Stimulated activated naive CD8-positive, alpha-beta T cell treated with anti-CD3 and anti-CD28 coated beads, Interleukin-15, amount 100 ng/mL, for 72 hours (primary cell): ENCODE data around the gene RGS7.
"Not testable (repeated sequence)": the region's sequence is repeated elsewhere in the genome, so short reads cannot be mapped to it uniquely, and the experiment has no call there.

Source experiments
- ATAC-seq: fragments of 150-1000 bp; cut with Tn5 transposase; 2 replicates; pipeline ENCODE4 v1.10.0; 2021; ENCODE audit warnings: mild to moderate bottlenecking, moderate library complexity
- DNase-seq, 2 donors: peaks; one replicate each; pipeline ENCODE4 v3.0.0; 2021 to 2022
- H3K27ac Mint-ChIP-seq, 2 donors: one replicate each; pipeline ENCODE4 v1.8.0; 2022; ENCODE audit warnings: mild to moderate bottlenecking in 2 of 2, mixed read lengths in 2 of 2, moderate library complexity in 2 of 2
- H3K27me3 Mint-ChIP-seq: one replicate; pipeline ENCODE4 v1.8.0; 2022; ENCODE audit warnings: mixed read lengths
- H3K4me1 Mint-ChIP-seq: one replicate; pipeline ENCODE4 v1.8.0; 2022; ENCODE audit warnings: mild to moderate bottlenecking, mixed read lengths
- H3K4me3 Mint-ChIP-seq, 2 donors: one replicate each; pipeline ENCODE4 v1.8.0; 2022; ENCODE audit warnings: mild to moderate bottlenecking in 2 of 2, mixed read lengths in 2 of 2, moderate library complexity in 1 of 2
- H3K9me3 Mint-ChIP-seq, 2 donors: one replicate each; pipeline ENCODE4 v1.8.0; 2022; ENCODE audit warnings: mixed read lengths in 2 of 2

The RGS7 gene

GRCh38 chr1:241129207-241129960 lies 227.6 kb downstream of the RGS7 start:
- Mint-ChIP-seq H3K27ac (no peak overlapping the region), H3K4me3 (no peak overlapping the region), H3K9me3 (peaks cover 6 to 10% of the 10 kb centered on the region in 2 donors), H3K27me3 (no peaks in the 10 kb centered on the region), H3K4me1 (no peaks in the 10 kb centered on the region)
- ATAC-seq (no peak), DNase-seq (no peak)

GRCh38 chr1:241125286-241125685 lies 231.7 kb downstream of the RGS7 start:
- DNase-seq (no peak), ATAC-seq (no peak)
- H3K9me3 Mint-ChIP-seq = peaks cover 3 to 4% of the 10 kb centered on the region in 2 donors
- H3K4me1 Mint-ChIP-seq = no peaks in the 10 kb centered on the region
- no peak overlapping the region for H3K4me3 Mint-ChIP-seq
- no peaks in the 10 kb centered on the region for H3K27me3 Mint-ChIP-seq
- H3K27ac Mint-ChIP-seq = no peak overlapping the region

GRCh38 chr1:241118049-241118448 lies 239.0 kb downstream of the RGS7 start:
- ATAC-seq = no peak
- no peak overlapping the region for H3K27ac Mint-ChIP-seq
- no peak overlapping the region for H3K4me3 Mint-ChIP-seq
- no peaks in the 10 kb centered on the region for H3K4me1 Mint-ChIP-seq
- no peaks in the 10 kb centered on the region for H3K27me3 Mint-ChIP-seq
- H3K9me3 Mint-ChIP-seq = peaks cover 5 to 16% of the 10 kb centered on the region in 2 donors
- no peak for DNase-seq

- Mint-ChIP-seq H3K4me3 (no peak overlapping the region), H3K27ac (no peak overlapping the region), H3K9me3 (peaks cover 12 to 16% of the 10 kb centered on the region in 2 donors), H3K4me1 (no peaks in the 10 kb centered on the region), H3K27me3 (no peaks in the 10 kb centered on the region)
- no peak for ATAC-seq
- no peak for DNase-seq
Observed at GRCh38 chr1:241115784-241116183, 241.2 kb downstream of the RGS7 start.

- Mint-ChIP-seq H3K9me3 (peaks cover 8 to 12% of the 10 kb centered on the region in 2 donors), H3K27ac (no peak overlapping the region), H3K27me3 (no peaks in the 10 kb centered on the region), H3K4me1 (no peaks in the 10 kb centered on the region), H3K4me3 (no peak overlapping the region)
- ATAC-seq = no peak
- DNase-seq = no peak
Observed at GRCh38 chr1:241114699-241115233, 242.2 kb downstream of the RGS7 start.

GRCh38 chr1:241113557-241113956 lies 243.4 kb downstream of the RGS7 start:
- Mint-ChIP-seq H3K9me3 (peaks cover 7 to 12% of the 10 kb centered on the region in 2 donors), H3K4me3 (no peak overlapping the region), H3K27ac (no peak overlapping the region), H3K4me1 (no peaks in the 10 kb centered on the region), H3K27me3 (no peaks in the 10 kb centered on the region)
- no peak for ATAC-seq
- DNase-seq = no peak

- H3K27ac Mint-ChIP-seq = no peak overlapping the region
- no peaks in the 10 kb centered on the region for H3K27me3 Mint-ChIP-seq
- DNase-seq = no peak
- ATAC-seq = no peak
- H3K4me3 Mint-ChIP-seq = no peak overlapping the region
- H3K9me3 Mint-ChIP-seq = peaks cover 0 to 6% of the 10 kb centered on the region in 2 donors
- H3K4me1 Mint-ChIP-seq = no peaks in the 10 kb centered on the region
Observed at GRCh38 chr1:241109039-241109438, 248.0 kb downstream of the RGS7 start.

GRCh38 chr1:241105147-241105546 lies 251.9 kb downstream of the RGS7 start:
- Mint-ChIP-seq H3K4me1 (no peaks in the 10 kb centered on the region), H3K27me3 (no peaks in the 10 kb centered on the region), H3K27ac (no peak overlapping the region), H3K4me3 (no peak overlapping the region), H3K9me3 (no peaks in the 10 kb centered on the region)
- no peak for ATAC-seq
- no peak for DNase-seq

- Mint-ChIP-seq H3K4me3 (no peak overlapping the region), H3K27ac (no peak overlapping the region), H3K4me1 (no peaks in the 10 kb centered on the region), H3K9me3 (peaks cover 0 to 5% of the 10 kb centered on the region in 2 donors), H3K27me3 (no peaks in the 10 kb centered on the region)
- ATAC-seq (no peak), DNase-seq (no peak)
Observed at GRCh38 chr1:241102664-241103063, 254.3 kb downstream of the RGS7 start.

- Mint-ChIP-seq H3K9me3 (peaks cover 0 to 7% of the 10 kb centered on the region in 2 donors), H3K4me1 (no peaks in the 10 kb centered on the region), H3K4me3 (no peak overlapping the region), H3K27me3 (no peaks in the 10 kb centered on the region), H3K27ac (no peak overlapping the region)
- no peak for ATAC-seq
- no peak for DNase-seq
Observed at GRCh38 chr1:241101622-241102021, 255.4 kb downstream of the RGS7 start.

GRCh38 chr1:241097479-241097878 lies 259.5 kb downstream of the RGS7 start:
- no peak for ATAC-seq
- DNase-seq = no peak
- Mint-ChIP-seq H3K27ac (no peak overlapping the region), H3K4me3 (no peak overlapping the region), H3K4me1 (no peaks in the 10 kb centered on the region), H3K27me3 (no peaks in the 10 kb centered on the region), H3K9me3 (peaks cover 4 to 7% of the 10 kb centered on the region in 2 donors)

- Mint-ChIP-seq H3K27me3 (no peaks in the 10 kb centered on the region), H3K4me1 (no peaks in the 10 kb centered on the region), H3K4me3 (no peak overlapping the region), H3K27ac (no peak overlapping the region), H3K9me3 (peaks cover 4 to 7% of the 10 kb centered on the region in 2 donors)
- ATAC-seq = no peak
- no peak for DNase-seq
Observed at GRCh38 chr1:241096982-241097381, 260.0 kb downstream of the RGS7 start.

GRCh38 chr1:241095847-241096246 lies 261.2 kb downstream of the RGS7 start:
- H3K4me3 Mint-ChIP-seq = no peak overlapping the region
- H3K27ac Mint-ChIP-seq = no peak overlapping the region
- H3K9me3 Mint-ChIP-seq = peaks cover 4 to 7% of the 10 kb centered on the region in 2 donors
- no peaks in the 10 kb centered on the region for H3K27me3 Mint-ChIP-seq
- DNase-seq (no peak), ATAC-seq (no peak)
- H3K4me1 Mint-ChIP-seq = no peaks in the 10 kb centered on the region

GRCh38 chr1:241090798-241091197 lies 266.2 kb downstream of the RGS7 start:
- Mint-ChIP-seq H3K27me3 (no peaks in the 10 kb centered on the region), H3K4me1 (no peaks in the 10 kb centered on the region), H3K9me3 (peaks cover under 1 to 6% of the 10 kb centered on the region in 2 donors), H3K27ac (no peak overlapping the region), H3K4me3 (no peak overlapping the region)
- ATAC-seq (no peak), DNase-seq (no peak)

- H3K4me1 Mint-ChIP-seq, H3K4me3 Mint-ChIP-seq, ATAC-seq, H3K27ac Mint-ChIP-seq, H3K9me3 Mint-ChIP-seq, H3K27me3 Mint-ChIP-seq, DNase-seq: not testable (repeated sequence)
Observed at GRCh38 chr1:241089066-241089465, 267.9 kb downstream of the RGS7 start.

GRCh38 chr1:241088075-241088474 lies 268.9 kb downstream of the RGS7 start:
- H3K27me3 Mint-ChIP-seq, H3K4me3 Mint-ChIP-seq, H3K27ac Mint-ChIP-seq, H3K9me3 Mint-ChIP-seq, DNase-seq, H3K4me1 Mint-ChIP-seq, ATAC-seq: not testable (repeated sequence)

- Mint-ChIP-seq H3K4me1 (no peaks in the 10 kb centered on the region), H3K4me3 (no peak overlapping the region), H3K9me3 (peaks cover 0 to 6% of the 10 kb centered on the region in 2 donors), H3K27ac (no peak overlapping the region), H3K27me3 (no peaks in the 10 kb centered on the region)
- ATAC-seq = no peak
- no peak for DNase-seq
Observed at GRCh38 chr1:241086686-241087085, 270.3 kb downstream of the RGS7 start.
